CD4-positive, alpha-beta T cell (primary cell): ENCODE data around the gene XDH. TPM values are rescaled to one million over a fixed set of nuclear protein-coding genes. Genes with fewer than 3 reads are reported as not detected.

Experiments used
- ATAC-seq: fragments of 200-7000 bp; cut with Tn5 transposase; one replicate; pipeline ENCODE4 v1.10.0; 2022; ENCODE audit warnings: mild to moderate bottlenecking; ENCODE audit not compliant: poor library complexity
- CTCF ChIA-PET: fragments of 350-600 bp; sonication (Branson Sonifier 250); formaldehyde crosslinking; loops from one replicate; lab custom pipeline; 2021; ENCODE audit warnings: antibody characterized with exemption, inconsistent platforms; lab: Charles Lee
- POLR2A ChIA-PET: fragments of 350-600 bp; sonication (Branson Sonifier 250); formaldehyde crosslinking; loops from one replicate; lab custom pipeline; 2021; ENCODE audit warnings: antibody characterized with exemption, inconsistent platforms; lab: Charles Lee
- DNase-seq, 14 experiments: peaks; one replicate each; pipeline ENCODE4 v3.0.0-alpha.2; 2013 to 2020; ENCODE audit warnings: mixed read lengths in 2 of 14
- H3K27ac ChIP-seq, 2 donors: one replicate each; pipeline versions ENCODE4 v1.5.1 to v1.7.0; 2013; ENCODE audit warnings: low read length in 2 of 2, low read depth in 1 of 2, mild to moderate bottlenecking in 1 of 2
- H3K27me3 ChIP-seq, 2 experiments: 1 replicate in 1 of 2; 2 replicates in 1 of 2; pipeline versions ENCODE4 v1.6.1 to v1.7.0; 2013; ENCODE audit warnings: low read length in 2 of 2, control low read depth in 1 of 2, mild to moderate bottlenecking in 1 of 2, moderate library complexity in 1 of 2; ENCODE audit not compliant: insufficient read depth in 2 of 2, control insufficient read depth in 1 of 2
- H3K36me3 ChIP-seq: one replicate; pipeline ENCODE4 v1.6.1; 2013; ENCODE audit warnings: low read length, control low read depth; ENCODE audit not compliant: insufficient read depth
- H3K4me1 ChIP-seq: one replicate; pipeline ENCODE4 v1.6.1; 2013; ENCODE audit warnings: low read length, control low read depth; ENCODE audit not compliant: insufficient read depth
- H3K4me3 ChIP-seq: one replicate; pipeline ENCODE4 v1.5.1; 2013; ENCODE audit warnings: mild to moderate bottlenecking, low read length, moderate library complexity
- H3K9me3 ChIP-seq, 2 experiments: 1 replicate in 1 of 2; 2 replicates in 1 of 2; pipeline versions ENCODE4 v1.6.1 to v1.7.0; 2013; ENCODE audit warnings: low read length in 2 of 2, mild to moderate bottlenecking in 2 of 2, control low read depth in 1 of 2, moderate library complexity in 1 of 2; ENCODE audit not compliant: control insufficient read depth in 1 of 2, insufficient read depth in 1 of 2
- H3K27ac Mint-ChIP-seq: one replicate; pipeline ENCODE4 v1.8.0; 2020; ENCODE audit warnings: mixed read lengths
- H3K27me3 Mint-ChIP-seq: one replicate; pipeline ENCODE4 v1.8.0; 2021; ENCODE audit warnings: mixed read lengths
- H3K36me3 Mint-ChIP-seq: one replicate; pipeline ENCODE4 v1.8.0; 2021; ENCODE audit warnings: low read depth, mixed read lengths
- H3K4me1 Mint-ChIP-seq: one replicate; pipeline ENCODE4 v1.8.0; 2021; ENCODE audit warnings: low read depth, mixed read lengths
- H3K4me3 Mint-ChIP-seq: one replicate; pipeline ENCODE4 v1.8.0; 2020; ENCODE audit warnings: mild to moderate bottlenecking, mixed read lengths
- H3K9me3 Mint-ChIP-seq: one replicate; pipeline ENCODE4 v1.8.0; 2020; ENCODE audit warnings: mixed read lengths
- CTCF ChIP-seq: fragments of 200-600 bp; IDR thresholded peaks from one replicate; pipeline ENCODE4 v1.8.0; 2022; ENCODE audit warnings: antibody characterized with exemption, mild to moderate bottlenecking
- intact Hi-C, 2 experiments: fragments of 100-400 bp; cut with DNase I in 1 of 2; cut with micrococcal nuclease in 1 of 2; formaldehyde crosslinking; loops; one replicate each; pipeline versions ENCODE4 v1.15.1 to v1.9.0; 2023 to 2025; cut with DNase I, micrococcal nuclease
- total RNA-seq, 174 experiments: library from RNA in 2 of 174; stranded (reverse) in 2 of 174; gene quantifications; one replicate each; pipeline ENCODE4 v1.2.3 and lab custom pipeline; 2021 to 2026

Gene XDH
- total RNA-seq, 2 experiments from 2014 or later: 0.05 TPM; not detected in 1

- POLR2A ChIA-PET: interaction anchor here (0.6 kb wide), 1 partner anchor 681 kb away, joined by 4 read pairs; no protein-coding TSS in a partner anchor
- Mint-ChIP-seq H3K36me3 (no peaks in the 10 kb centered on the region), H3K27me3 (no peaks in the 10 kb centered on the region), H3K27ac (no peak overlapping the region), H3K4me3 (no peak overlapping the region), H3K4me1 (no peaks in the 10 kb centered on the region), H3K9me3 (peaks cover 4% of the 10 kb centered on the region)
- ATAC-seq (no peak), DNase-seq (no peak)
- Histone ChIP-seq H3K36me3 (no peaks in the 10 kb centered on the region), H3K9me3 (peaks cover 0 to 2% of the 10 kb centered on the region in 2 experiments), H3K27me3 (no peaks in the 10 kb centered on the region), H3K4me3 (no peak overlapping the region), H3K27ac (no peak overlapping the region), H3K4me1 (no peaks in the 10 kb centered on the region)
- CTCF ChIA-PET: no interaction called here
- no peak for TF ChIP-seq CTCF
- intact Hi-C loops: no loop called here
Observed at GRCh38 chr2:31304816-31305215, 109.7 kb downstream of the XDH start.

GRCh38 chr2:31302940-31303563 lies 111.5 kb downstream of the XDH start:
- Histone ChIP-seq H3K9me3 (no peaks in the 10 kb centered on the region), H3K27ac (no peak overlapping the region), H3K4me1 (no peaks in the 10 kb centered on the region), H3K36me3 (no peaks in the 10 kb centered on the region), H3K4me3 (no peak overlapping the region), H3K27me3 (no peaks in the 10 kb centered on the region)
- H3K9me3 Mint-ChIP-seq: no peaks in the 10 kb centered on the region
- H3K4me3 Mint-ChIP-seq: no peak overlapping the region
- no peaks in the 10 kb centered on the region for H3K27me3 Mint-ChIP-seq
- H3K4me1 Mint-ChIP-seq: no peaks in the 10 kb centered on the region
- DNase-seq: no peak
- TF ChIP-seq CTCF: no peak
- no peaks in the 10 kb centered on the region for H3K36me3 Mint-ChIP-seq
- CTCF ChIA-PET: no interaction called here
- POLR2A ChIA-PET: no interaction called here
- no peak for ATAC-seq
- intact Hi-C loops: no loop called here
- H3K27ac Mint-ChIP-seq: no peak overlapping the region

GRCh38 chr2:31300309-31300708 lies 114.2 kb downstream of the XDH start:
- POLR2A ChIA-PET: no interaction called here
- Histone ChIP-seq H3K9me3 (no peaks in the 10 kb centered on the region), H3K4me1 (no peaks in the 10 kb centered on the region), H3K27me3 (no peaks in the 10 kb centered on the region), H3K36me3 (no peaks in the 10 kb centered on the region), H3K4me3 (no peak overlapping the region), H3K27ac (no peak overlapping the region)
- Mint-ChIP-seq H3K4me3 (no peak overlapping the region), H3K36me3 (no peaks in the 10 kb centered on the region), H3K4me1 (no peaks in the 10 kb centered on the region), H3K27me3 (no peaks in the 10 kb centered on the region), H3K9me3 (no peaks in the 10 kb centered on the region), H3K27ac (no peak overlapping the region)
- DNase-seq: no peak
- no peak for TF ChIP-seq CTCF
- ATAC-seq: no peak
- CTCF ChIA-PET: no interaction called here
- intact Hi-C loops: no loop called here
